HFFc6 (cell line): ENCODE results near the gene TBC1D5. TPM values are rescaled to one million over a fixed set of nuclear protein-coding genes. Genes with fewer than 3 reads are reported as not detected.
A peak's percentile ranks its signal among the peaks of the same experiment; 100 is the strongest.
"Not testable (repeated sequence)": the region's sequence is repeated elsewhere in the genome, so short reads cannot be mapped to it uniquely, and the experiment has no call there.

Source experiments
- DNase-seq: peaks from one replicate; pipeline ENCODE4 v3.0.0-alpha.2; 2018
- H3K27ac Mint-ChIP-seq: 2 replicates; pipeline ENCODE4 v1.8.0; 2020; ENCODE audit warnings: mild to moderate bottlenecking, mixed read lengths
- H3K27me3 Mint-ChIP-seq: 2 replicates; pipeline ENCODE4 v1.8.0; 2021; ENCODE audit warnings: mild to moderate bottlenecking, moderate library complexity, mixed read lengths; ENCODE audit not compliant: insufficient read depth
- H3K36me3 Mint-ChIP-seq: 2 replicates; pipeline ENCODE4 v1.8.0; 2021; ENCODE audit warnings: low read depth, mixed read lengths
- H3K4me1 Mint-ChIP-seq: 2 replicates; pipeline ENCODE4 v1.8.0; 2020; ENCODE audit warnings: low read depth, mixed read lengths
- H3K4me3 Mint-ChIP-seq: 2 replicates; pipeline ENCODE4 v1.8.0; 2020; ENCODE audit warnings: mild to moderate bottlenecking, moderate library complexity, mixed read lengths
- H3K9me3 Mint-ChIP-seq: 2 replicates; pipeline ENCODE4 v1.8.0; 2020; ENCODE audit warnings: mild to moderate bottlenecking, mixed read lengths
- total RNA-seq, 6 experiments: library from RNA; stranded (reverse); fragmentation: NEBNext Ultra II Directional; extraction: Animal tissue kit (Norgen Biotek cat#: 25700); gene quantifications; 2 replicates in 1 of 6; 3 replicates in 5 of 6; pipeline ENCODE4 v1.2.3, GENCODE V29; 2021
- TF ChIP-seq, protein P1 (sequence below): fragments of 200-600 bp; sonication (generic); IDR thresholded peaks from 2 replicates; pipeline ENCODE4 v1.5.0; 2021; ENCODE audit warnings: antibody characterized with exemption, mild to moderate bottlenecking

Gene TBC1D5
- total RNA-seq, 6 experiments from 2014 or later: 37.2 to 46.0 (median 40.1) TPM

DNA sequence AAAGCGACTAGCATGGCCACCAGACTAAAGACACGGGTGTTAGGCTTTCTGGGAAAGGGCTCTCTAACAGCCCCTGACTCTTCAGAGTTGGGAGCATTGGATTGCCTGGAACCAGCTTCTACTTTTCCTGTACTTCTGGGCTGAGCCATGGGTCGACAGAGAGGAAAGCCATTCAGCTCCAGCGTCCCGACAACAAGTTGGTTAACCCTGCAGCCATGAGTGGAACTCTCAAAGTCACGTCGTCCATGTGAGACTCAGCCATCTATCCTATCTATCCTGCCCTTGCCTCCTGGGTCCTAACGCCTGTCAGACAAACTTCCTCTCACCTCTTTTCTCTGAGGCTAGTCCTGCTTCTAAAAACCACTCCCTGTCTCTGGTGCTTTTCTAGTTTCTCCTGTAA is 32.6 kb upstream of the TBC1D5 start:
- no peak for DNase-seq
- no peak overlapping the region for H3K4me3 Mint-ChIP-seq
- H3K27ac Mint-ChIP-seq: no peak overlapping the region
- peaks cover 3% of the 10 kb centered on the region; the same call in 1 of the 2 replicates for H3K9me3 Mint-ChIP-seq
- H3K4me1 Mint-ChIP-seq: peaks cover 14% of the 10 kb centered on the region
- H3K36me3 Mint-ChIP-seq: no peaks in the 10 kb centered on the region
- H3K27me3 Mint-ChIP-seq: peaks cover 3% of the 10 kb centered on the region
- TF ChIP-seq, protein P1, sequence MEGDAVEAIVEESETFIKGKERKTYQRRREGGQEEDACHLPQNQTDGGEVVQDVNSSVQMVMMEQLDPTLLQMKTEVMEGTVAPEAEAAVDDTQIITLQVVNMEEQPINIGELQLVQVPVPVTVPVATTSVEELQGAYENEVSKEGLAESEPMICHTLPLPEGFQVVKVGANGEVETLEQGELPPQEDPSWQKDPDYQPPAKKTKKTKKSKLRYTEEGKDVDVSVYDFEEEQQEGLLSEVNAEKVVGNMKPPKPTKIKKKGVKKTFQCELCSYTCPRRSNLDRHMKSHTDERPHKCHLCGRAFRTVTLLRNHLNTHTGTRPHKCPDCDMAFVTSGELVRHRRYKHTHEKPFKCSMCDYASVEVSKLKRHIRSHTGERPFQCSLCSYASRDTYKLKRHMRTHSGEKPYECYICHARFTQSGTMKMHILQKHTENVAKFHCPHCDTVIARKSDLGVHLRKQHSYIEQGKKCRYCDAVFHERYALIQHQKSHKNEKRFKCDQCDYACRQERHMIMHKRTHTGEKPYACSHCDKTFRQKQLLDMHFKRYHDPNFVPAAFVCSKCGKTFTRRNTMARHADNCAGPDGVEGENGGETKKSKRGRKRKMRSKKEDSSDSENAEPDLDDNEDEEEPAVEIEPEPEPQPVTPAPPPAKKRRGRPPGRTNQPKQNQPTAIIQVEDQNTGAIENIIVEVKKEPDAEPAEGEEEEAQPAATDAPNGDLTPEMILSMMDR: no peak

DNA sequence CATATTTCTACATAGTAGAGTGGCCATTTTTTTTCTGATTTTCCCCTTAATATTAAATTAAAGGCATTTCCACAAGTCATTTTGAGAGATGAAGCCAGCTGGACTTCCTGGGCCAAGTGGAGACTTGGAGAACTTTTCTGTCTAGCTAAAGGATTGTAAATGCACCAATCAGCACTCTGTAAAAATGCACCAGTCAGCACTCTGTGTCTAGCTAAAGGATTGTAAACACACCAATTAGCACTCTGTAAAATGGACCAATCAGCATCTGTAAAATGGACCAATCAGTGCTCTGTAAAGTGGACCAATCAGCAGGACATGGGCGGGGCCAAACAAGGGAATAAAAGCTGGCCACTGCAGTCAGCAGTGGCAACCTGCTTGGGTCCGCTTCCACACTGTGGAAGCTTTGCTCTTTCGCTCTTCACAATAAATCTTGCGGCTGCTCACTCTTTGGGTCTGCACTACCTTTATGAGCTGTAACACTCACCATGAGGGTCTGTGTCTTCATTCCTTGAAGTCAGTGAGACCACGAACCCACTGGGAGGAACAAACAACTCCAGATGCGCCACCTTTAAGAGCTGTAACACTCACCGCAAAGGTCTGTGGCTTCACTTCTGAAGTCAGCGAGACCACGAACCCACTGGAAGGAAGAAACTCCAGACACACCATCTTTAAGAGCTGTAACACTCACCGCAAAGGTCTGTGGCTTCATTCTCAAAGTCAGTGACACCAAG is 31.9 kb upstream of the TBC1D5 start:
- not testable (repeated sequence) for DNase-seq, H3K4me1 Mint-ChIP-seq, H3K27ac Mint-ChIP-seq, H3K9me3 Mint-ChIP-seq, H3K27me3 Mint-ChIP-seq, H3K4me3 Mint-ChIP-seq, H3K36me3 Mint-ChIP-seq

DNA sequence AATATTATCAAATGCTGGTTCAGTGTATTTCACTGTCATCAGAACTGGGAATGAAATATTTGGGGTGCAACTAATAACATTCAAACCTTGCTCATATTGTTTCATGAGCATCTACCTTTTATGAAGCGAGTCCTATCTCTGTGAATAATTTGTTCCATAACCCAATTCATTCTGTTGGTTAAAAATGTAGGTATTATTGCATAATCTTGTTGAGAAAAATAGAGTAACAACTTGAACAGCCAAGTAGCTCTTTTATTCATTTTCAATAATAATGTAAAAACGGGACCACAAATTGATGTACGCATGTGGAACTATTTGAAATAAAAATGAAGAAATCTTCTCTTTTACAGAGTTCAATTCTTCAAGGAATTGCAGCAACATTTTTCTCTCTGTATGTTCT is 30.1 kb upstream of the TBC1D5 start:
- no peak overlapping the region for H3K4me3 Mint-ChIP-seq
- no peak for DNase-seq
- H3K36me3 Mint-ChIP-seq: no peaks in the 10 kb centered on the region
- peaks cover 3% of the 10 kb centered on the region; the same call in 1 of the 2 replicates for H3K9me3 Mint-ChIP-seq
- no peak overlapping the region for H3K27ac Mint-ChIP-seq
- TF ChIP-seq, protein P1: no peak
- no peaks in the 10 kb centered on the region; the same call in none of the 2 replicates for H3K27me3 Mint-ChIP-seq
- peaks cover 7% of the 10 kb centered on the region for H3K4me1 Mint-ChIP-seq

DNA sequence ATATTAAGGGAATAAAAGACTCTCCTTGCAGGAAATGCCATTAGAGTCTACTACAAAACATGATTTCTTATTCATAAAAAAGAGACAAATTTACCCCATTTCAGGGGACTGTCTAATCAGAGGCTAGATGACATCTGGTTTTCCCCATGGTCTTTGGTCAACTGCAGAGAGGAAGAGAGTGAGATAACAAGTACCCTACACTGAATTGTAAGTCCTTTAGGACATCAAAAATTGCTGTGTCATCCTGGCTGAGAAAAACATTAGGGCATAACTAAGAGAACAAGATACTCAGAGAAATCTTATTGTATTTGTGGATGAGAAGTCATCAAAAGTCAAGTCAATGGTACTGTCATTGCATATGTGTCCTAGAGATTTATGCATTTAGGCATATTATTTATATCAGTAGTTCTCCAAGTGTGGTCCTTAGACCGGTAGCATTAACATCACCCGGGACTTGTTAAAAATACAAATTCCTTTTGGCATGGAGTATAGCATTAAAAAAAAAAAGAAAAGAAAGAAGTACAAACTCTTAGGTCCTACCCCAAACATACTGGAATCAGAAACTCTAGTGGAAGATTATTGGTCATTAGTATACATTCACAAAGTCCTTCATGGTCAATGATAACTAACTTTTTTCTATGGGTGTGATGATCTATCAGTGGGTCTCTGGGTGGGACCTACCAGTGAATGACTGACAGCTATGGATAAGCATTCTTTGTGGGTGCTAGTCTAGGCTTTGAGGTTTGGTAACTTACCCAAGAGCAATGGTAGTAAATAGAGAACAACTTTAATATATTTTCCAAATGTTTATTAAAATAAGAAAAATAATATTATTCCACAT is 29.0 kb upstream of the TBC1D5 start:
- H3K36me3 Mint-ChIP-seq: no peaks in the 10 kb centered on the region

DNA sequence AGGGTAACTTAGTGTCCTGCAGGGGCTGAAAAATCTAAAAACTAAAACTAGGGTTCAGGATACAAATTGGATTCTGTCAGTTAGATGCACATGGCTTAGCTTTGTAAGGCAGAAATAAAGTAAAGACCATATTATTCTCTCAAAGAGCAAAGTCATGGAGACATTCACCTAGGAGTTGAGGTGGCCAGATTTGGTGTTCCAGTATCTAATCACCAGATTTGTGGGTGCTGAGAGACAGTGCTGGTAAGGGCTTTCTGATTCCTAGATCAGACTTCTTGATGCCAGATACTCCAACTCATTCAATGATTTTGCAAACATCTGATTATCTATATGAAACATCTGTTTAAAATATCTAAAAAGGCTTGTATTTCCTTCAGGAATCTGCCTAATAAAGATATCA is 28.3 kb upstream of the TBC1D5 start:
- Mint-ChIP-seq H3K36me3 (no peaks in the 10 kb centered on the region), H3K9me3 (peaks cover 3% of the 10 kb centered on the region; the same call in 1 of the 2 replicates), H3K4me1 (peaks cover 7% of the 10 kb centered on the region), H3K4me3 (no peak overlapping the region), H3K27me3 (no peaks in the 10 kb centered on the region; the same call in none of the 2 replicates), H3K27ac (no peak overlapping the region)
- TF ChIP-seq, protein P1: no peak
- DNase-seq: no peak

More for the DNA sequence above, 29.0 kb upstream of the TBC1D5 start:
- peak overlapping the region; percentile 58 for H3K27ac Mint-ChIP-seq
- H3K4me3 Mint-ChIP-seq: no peak overlapping the region
- no peak for DNase-seq
- H3K4me1 Mint-ChIP-seq: peaks cover 7% of the 10 kb centered on the region
- TF ChIP-seq, protein P1: no peak
- H3K27me3 Mint-ChIP-seq: no peaks in the 10 kb centered on the region; the same call in none of the 2 replicates
- H3K9me3 Mint-ChIP-seq: peaks cover 3% of the 10 kb centered on the region; the same call in 1 of the 2 replicates
